ENCODE measurements around the gene OTUD6A.
A peak's percentile ranks its signal among the peaks of the same experiment; 100 is the strongest.
"Not testable (repeated sequence)": the region's sequence is repeated elsewhere in the genome, so short reads cannot be mapped to it uniquely, and the experiment has no call there.

OTUD6A gene

DNA sequence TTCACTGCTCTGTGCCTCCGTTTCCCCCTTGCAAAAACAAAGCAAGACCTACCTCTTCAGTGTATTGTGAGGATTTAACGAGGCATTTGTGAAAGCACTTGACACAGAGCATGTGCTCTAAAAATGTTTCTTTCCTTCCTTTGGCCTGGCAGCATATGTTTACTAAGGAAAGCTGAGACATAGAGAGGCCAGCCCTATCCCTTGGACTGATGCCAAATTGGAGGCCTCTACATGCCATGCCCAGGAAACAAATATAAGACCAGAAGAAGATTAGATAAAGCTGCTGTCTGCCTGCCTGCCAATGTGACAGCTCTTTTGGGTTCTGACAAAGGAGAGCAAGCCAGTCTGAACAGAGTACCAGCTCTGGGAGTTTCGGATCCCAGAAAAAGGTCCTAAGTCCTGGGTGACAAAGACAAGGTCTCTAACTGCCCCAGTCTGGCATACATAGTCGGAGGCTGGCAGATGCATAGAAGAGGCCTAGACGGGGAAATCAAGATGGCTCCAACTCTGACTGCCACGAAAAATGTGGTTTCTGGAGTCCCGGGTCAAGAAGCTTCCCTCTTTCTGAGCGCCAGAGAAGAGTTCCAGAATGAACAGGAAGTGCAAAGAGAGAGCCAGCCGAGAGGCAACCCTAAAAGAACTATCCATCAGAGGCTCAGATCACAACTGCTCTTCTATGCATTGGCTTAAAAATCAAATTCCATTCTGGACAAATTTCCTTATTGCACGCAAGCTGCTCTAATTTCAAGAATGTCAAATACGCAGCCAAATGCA, 25.8 kb downstream of the OTUD6A start:
- TF ChIP-seq, protein P1, sequence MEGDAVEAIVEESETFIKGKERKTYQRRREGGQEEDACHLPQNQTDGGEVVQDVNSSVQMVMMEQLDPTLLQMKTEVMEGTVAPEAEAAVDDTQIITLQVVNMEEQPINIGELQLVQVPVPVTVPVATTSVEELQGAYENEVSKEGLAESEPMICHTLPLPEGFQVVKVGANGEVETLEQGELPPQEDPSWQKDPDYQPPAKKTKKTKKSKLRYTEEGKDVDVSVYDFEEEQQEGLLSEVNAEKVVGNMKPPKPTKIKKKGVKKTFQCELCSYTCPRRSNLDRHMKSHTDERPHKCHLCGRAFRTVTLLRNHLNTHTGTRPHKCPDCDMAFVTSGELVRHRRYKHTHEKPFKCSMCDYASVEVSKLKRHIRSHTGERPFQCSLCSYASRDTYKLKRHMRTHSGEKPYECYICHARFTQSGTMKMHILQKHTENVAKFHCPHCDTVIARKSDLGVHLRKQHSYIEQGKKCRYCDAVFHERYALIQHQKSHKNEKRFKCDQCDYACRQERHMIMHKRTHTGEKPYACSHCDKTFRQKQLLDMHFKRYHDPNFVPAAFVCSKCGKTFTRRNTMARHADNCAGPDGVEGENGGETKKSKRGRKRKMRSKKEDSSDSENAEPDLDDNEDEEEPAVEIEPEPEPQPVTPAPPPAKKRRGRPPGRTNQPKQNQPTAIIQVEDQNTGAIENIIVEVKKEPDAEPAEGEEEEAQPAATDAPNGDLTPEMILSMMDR (conservative IDR thresholded peaks at IDR 0.05; ENCODE audit: low read depth, low read length), result no peak
- DNase-seq (ENCODE audit: low read depth), result no peak
- H3K4me3 ChIP-seq (ENCODE audit: low read length), result no peak overlapping the region

DNA sequence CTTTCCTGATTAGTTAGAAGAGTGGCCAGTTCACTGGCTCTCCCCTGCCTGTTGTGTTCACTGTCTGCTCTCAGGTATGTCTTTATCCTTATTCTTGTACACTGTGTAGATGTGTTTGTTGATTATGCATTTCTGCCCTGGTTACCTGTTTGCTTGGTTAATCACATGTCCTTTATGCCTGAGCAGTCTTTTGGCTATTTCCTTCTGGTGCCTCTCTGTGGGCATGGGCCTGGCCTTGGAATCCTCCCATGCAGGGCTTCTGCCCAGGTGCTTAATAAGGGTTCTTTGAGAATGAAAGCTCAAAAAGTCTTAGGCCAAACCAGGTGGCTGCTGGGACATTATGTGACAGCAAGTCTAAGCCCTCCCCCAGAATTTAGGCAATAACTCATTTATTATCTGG, 26.5 kb downstream of the OTUD6A start:
- H3K4me3 ChIP-seq (ENCODE audit: low read length), result no peak overlapping the region
- TF ChIP-seq, protein P1 (conservative IDR thresholded peaks at IDR 0.05; ENCODE audit: low read depth, low read length), result no peak
- DNase-seq (ENCODE audit: low read depth), result no peak

DNA sequence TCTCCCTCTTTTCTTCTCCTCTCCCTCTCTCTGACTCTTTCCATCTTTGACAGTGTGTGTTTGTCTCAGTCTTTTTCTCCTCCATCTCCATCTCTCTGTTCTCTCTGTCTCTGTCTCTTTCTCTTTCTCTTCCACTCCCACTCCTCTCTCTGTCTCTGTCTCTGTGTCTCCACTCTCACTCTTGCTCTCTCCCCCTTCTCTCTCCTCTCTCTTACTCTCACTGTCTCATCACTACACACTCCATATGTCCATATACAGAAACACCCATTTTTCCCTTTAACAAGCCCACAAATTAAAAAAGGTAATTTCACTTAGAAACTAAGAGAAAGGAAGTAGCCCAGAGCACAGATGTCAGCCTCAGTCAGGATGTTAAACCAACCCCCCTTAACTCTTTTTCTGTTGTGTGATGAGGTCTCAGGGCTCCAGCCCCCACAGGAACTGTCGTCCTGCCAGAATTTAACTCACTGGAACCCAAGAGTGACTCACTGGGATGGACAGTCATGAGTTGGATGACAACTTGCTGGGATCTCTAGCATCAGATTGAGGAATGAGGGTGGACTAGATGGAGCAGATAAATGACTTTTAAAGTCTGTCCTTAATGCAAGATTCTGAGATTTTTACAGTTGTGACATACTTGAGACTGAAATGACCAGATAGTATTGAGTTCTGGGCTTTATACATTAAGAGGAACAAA, 27.5 kb downstream of the OTUD6A start:
- no peak for DNase-seq (ENCODE audit: low read depth)
- H3K4me3 ChIP-seq (ENCODE audit: low read length), result no peak overlapping the region
- TF ChIP-seq, protein P1 (conservative IDR thresholded peaks at IDR 0.05; ENCODE audit: low read depth, low read length), result no peak

DNA sequence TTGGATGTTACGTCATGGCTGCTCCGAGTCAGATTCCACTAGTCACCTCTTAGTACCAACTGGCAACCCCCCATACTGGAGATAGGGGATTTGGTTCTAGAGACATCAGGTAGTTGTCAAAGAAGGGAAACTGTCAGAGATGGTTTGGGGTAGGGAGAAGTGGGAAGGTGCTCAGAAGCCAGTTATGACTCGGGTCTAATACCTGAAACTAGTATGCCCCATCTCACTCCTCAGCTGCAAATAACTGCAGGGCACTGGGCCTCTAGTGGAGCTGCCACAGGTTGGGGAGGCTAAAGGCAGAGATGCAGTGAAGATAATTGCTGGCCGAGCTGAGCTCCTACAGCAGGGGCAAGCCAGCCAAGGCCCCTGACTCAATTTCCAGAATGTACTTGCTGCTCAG, 30.0 kb downstream of the OTUD6A start:
- no peak overlapping the region for H3K4me3 ChIP-seq (ENCODE audit: low read length)
- TF ChIP-seq, protein P1 (conservative IDR thresholded peaks at IDR 0.05; ENCODE audit: low read depth, low read length), result no peak
- no peak for DNase-seq (ENCODE audit: low read depth)

DNA sequence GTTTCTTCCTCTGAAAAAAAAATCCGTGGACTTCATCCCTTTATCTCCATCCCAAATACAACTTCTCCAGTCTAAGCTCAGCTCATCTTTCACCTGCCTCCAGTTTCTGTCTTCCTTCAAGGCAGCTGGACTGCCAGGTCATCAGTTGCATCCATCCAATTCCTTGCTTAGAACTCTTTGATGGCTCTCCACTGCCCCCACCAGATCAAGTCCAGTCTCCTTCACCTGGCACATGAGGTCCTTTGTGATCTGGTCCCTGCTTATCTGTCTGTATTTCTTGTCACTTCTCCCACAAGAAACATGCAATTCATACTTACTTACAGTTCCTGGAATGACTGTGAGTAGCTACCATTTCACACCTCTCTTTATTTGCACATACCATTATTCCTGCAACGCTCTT, 33.8 kb downstream of the OTUD6A start:
- no peak for DNase-seq (ENCODE audit: low read depth)
- TF ChIP-seq, protein P1 (conservative IDR thresholded peaks at IDR 0.05; ENCODE audit: low read depth, low read length), result peak; percentile 12
- no peak overlapping the region for H3K4me3 ChIP-seq (ENCODE audit: low read length)

DNA sequence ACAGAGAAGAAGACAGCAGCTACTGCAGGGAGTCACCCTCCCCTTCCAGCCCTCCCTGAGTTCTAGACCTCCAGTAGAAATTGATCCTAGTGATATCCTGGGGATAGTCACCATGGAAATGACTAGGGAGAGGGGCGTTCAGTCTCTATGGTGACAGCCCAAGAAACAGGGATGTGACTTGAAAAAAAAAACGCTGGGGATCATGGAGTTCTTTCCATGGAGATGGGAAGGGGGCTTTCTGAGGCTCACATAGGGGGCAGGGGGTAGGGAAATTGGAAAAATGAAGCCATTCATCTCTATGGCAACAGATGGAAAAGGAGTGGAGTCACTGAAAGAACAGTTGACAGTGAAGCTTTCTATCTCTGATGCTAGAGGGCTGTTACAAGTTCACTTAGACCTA, 43.0 kb downstream of the OTUD6A start:
- DNase-seq (ENCODE audit: low read depth), result no peak
- TF ChIP-seq, protein P1 (conservative IDR thresholded peaks at IDR 0.05; ENCODE audit: low read depth, low read length), result no peak
- H3K4me3 ChIP-seq (ENCODE audit: low read length), result no peak overlapping the region

DNA sequence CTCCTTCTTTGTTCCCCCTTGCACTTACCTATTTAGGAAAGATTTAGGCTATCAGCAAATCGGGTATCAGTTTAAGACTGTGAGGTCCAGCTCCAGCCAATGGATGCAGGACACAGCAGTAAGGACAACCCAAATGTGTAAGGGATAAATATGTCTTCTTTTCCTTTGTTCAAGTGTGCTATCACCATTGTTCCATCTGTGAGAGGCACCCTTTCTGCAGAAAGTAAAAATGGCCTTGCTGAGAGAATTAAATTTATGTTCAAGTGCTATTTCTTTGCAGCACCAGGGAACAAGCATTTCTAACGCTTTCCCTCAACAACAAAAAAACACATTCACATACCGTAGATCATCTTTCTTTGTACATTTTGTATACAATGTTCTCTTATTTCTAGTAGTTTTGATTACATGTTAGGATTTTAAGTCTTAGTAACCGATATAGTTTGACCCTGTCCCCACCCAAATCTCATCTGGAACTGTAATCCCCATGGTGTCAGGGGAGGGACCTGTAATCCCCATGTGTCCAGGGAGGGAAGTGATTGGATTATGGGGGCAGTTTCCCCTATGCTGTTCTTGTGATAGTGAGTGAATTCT, 49.3 kb downstream of the OTUD6A start:
- H3K4me3 ChIP-seq (ENCODE audit: low read length); DNase-seq (ENCODE audit: low read depth): not testable (repeated sequence)

Measured in retinal pigment epithelial cell (primary cell).